Measurements from ENCODE around the gene DDA1.

DNA sequence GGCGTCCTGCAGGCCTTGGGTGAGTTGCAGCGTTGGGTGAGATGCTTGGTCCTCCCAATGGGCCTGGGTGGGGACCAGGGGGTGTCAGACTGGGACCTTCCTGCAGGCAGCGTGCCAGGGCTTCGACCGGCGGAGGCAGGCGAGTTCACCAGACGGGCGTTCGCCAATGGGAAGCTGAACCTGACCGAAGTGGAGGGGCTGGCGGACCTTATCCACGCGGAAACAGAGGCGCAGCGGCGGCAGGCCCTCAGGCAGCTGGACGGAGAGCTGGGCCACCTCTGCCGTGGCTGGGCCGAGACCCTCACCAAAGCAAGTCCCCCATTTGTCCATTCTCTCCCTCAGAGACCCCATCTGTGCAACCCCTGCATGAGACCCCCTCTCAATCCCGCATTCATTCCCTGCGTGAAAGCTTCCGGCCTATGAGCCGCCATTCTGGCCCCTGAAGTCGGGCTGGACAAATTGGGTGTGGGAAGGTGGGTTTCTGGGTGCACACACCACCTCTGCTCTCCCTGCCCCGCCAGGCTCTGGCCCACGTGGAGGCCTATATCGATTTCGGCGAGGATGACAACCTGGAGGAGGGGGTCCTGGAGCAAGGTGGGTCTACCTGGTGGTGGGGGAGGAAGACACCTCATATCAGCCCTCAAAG is 29.2 kb downstream of the DDA1 start:
- TF ChIP-seq CBX5 (IDR thresholded peaks at IDR 0.05; ENCODE audit: borderline replicate concordance, low read depth) (no peak), POLR2A (conservative IDR thresholded peaks at IDR 0.05) (no peak), HDGF (IDR thresholded peaks at IDR 0.05) (no peak), RBM34 (IDR thresholded peaks at IDR 0.05; ENCODE audit: borderline replicate concordance, insufficient read depth, low read length) (no peak), CEBPB (tag; IDR thresholded peaks at IDR 0.05) (no peak), SP2 (IDR thresholded peaks at IDR 0.05; ENCODE audit: extremely low read depth, low read depth, low read length, poor library complexity, severe bottlenecking) (no peak), FOXA1 (IDR thresholded peaks at IDR 0.05; ENCODE audit: borderline replicate concordance) (no peak), CC2D1A (IDR thresholded peaks at IDR 0.05) (no peak), ZFX (CRISPR knock-in tag; IDR thresholded peaks at IDR 0.05) (no peak), CTCF (IDR thresholded peaks at IDR 0.05 in 2 of 3, conservative IDR thresholded peaks at IDR 0.05 in 1 of 3; ENCODE audit: insufficient read depth in 2 of 3, low read depth in 1 of 3, low read length in 3 of 3) (no peak), MXI1 (IDR thresholded peaks at IDR 0.05; ENCODE audit: low read depth, low read length) (no peak)
- TF ChIP-seq, protein P1, sequence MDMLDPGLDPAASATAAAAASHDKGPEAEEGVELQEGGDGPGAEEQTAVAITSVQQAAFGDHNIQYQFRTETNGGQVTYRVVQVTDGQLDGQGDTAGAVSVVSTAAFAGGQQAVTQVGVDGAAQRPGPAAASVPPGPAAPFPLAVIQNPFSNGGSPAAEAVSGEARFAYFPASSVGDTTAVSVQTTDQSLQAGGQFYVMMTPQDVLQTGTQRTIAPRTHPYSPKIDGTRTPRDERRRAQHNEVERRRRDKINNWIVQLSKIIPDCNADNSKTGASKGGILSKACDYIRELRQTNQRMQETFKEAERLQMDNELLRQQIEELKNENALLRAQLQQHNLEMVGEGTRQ (CRISPR knock-in tag; IDR thresholded peaks at IDR 0.05), result no peak

Measured in K562 (cell line).